Nephron (organoid): ENCODE results near the gene DCPS.

Experiments used
- H3K27ac Mint-ChIP-seq, 3 experiments: 2 replicates each; pipeline ENCODE4 v1.8.0; 2020; ENCODE audit warnings: mixed read lengths in 3 of 3, mild to moderate bottlenecking in 2 of 3, moderate library complexity in 1 of 3
- H3K27me3 Mint-ChIP-seq: 2 replicates; pipeline ENCODE4 v1.8.0; 2021; ENCODE audit warnings: low read depth, mild to moderate bottlenecking, moderate library complexity, mixed read lengths
- H3K36me3 Mint-ChIP-seq: 2 replicates; pipeline ENCODE4 v1.8.0; 2020; ENCODE audit warnings: low read depth, mixed read lengths
- H3K4me1 Mint-ChIP-seq: 2 replicates; pipeline ENCODE4 v1.8.0; 2020; ENCODE audit warnings: mixed read lengths
- H3K4me3 Mint-ChIP-seq, 3 experiments: 2 replicates each; pipeline ENCODE4 v1.8.0; 2020; ENCODE audit warnings: mild to moderate bottlenecking in 3 of 3, mixed read lengths in 3 of 3, moderate library complexity in 2 of 3
- H3K9me3 Mint-ChIP-seq: 2 replicates; pipeline ENCODE4 v1.8.0; 2020; ENCODE audit warnings: mixed read lengths
- TF ChIP-seq, protein P1 (sequence below), 3 experiments: fragments of 200-600 bp; sonication (generic); IDR thresholded peaks; one replicate each; pipeline ENCODE4 v1.5.0; 2021; ENCODE audit warnings: antibody characterized with exemption in 3 of 3; ENCODE audit not compliant: unreplicated experiment in 3 of 3

The DCPS gene

DNA sequence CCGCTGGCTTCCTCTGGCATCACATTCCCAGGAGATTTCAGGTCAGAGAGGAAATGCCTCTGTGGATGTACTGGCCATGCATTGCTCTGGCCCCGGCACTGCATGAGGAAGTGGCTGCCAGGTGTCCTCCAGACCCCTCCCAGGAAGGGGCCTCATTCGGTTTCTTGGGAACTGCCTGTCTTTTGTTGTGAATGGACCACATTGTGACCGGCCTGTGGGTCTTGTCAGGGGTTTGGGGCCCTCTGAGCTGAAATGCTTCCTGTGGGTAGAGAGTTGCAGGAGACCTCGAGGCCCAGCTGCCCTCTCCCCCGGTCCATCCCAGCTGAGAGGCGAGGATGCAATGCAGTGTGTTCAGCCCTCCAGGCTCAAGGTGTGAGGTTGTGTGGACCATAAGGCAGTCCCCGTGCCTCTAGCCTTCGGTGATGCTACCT, 32.8 kb downstream of the DCPS start:
- Mint-ChIP-seq H3K36me3 (peaks cover 21% of the 10 kb centered on the region), H3K4me3 (no peak overlapping the region)

DNA sequence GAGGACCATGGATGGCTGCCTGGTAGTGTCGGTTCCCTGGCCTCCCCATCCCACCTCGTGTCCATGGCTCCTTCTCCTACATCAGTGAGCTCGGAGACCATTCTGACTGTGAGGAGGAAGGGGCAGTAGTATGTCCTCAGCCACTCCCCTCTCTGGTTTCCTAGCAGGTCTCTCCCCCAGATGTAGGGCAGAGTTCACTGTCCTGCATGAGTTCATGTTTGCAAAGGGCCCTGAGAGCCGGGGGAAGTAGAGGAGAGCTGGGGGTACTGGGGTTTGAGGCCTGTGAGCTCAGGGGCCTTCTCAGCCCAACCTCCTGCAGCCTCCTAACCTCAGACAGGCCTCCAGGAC, 33.2 kb downstream of the DCPS start:
- Mint-ChIP-seq H3K36me3 (peaks cover 25% of the 10 kb centered on the region), H3K4me3 (no peak overlapping the region), H3K27ac (peak overlapping the region in 1 of 3 experiments; percentile 47), H3K4me1 (peaks cover 71% of the 10 kb centered on the region), H3K27me3 (peaks cover 10% of the 10 kb centered on the region), H3K9me3 (no peaks in the 10 kb centered on the region)
- TF ChIP-seq, protein P1, sequence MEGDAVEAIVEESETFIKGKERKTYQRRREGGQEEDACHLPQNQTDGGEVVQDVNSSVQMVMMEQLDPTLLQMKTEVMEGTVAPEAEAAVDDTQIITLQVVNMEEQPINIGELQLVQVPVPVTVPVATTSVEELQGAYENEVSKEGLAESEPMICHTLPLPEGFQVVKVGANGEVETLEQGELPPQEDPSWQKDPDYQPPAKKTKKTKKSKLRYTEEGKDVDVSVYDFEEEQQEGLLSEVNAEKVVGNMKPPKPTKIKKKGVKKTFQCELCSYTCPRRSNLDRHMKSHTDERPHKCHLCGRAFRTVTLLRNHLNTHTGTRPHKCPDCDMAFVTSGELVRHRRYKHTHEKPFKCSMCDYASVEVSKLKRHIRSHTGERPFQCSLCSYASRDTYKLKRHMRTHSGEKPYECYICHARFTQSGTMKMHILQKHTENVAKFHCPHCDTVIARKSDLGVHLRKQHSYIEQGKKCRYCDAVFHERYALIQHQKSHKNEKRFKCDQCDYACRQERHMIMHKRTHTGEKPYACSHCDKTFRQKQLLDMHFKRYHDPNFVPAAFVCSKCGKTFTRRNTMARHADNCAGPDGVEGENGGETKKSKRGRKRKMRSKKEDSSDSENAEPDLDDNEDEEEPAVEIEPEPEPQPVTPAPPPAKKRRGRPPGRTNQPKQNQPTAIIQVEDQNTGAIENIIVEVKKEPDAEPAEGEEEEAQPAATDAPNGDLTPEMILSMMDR (IDR thresholded peaks at IDR 0.05; ENCODE audit: unreplicated experiment in 3 of 3): no peak

More for the DNA sequence above, 32.8 kb downstream of the DCPS start:
- TF ChIP-seq, protein P1 (IDR thresholded peaks at IDR 0.05; ENCODE audit: unreplicated experiment in 3 of 3): no peak
- Mint-ChIP-seq H3K27me3 (peaks cover 10% of the 10 kb centered on the region), H3K4me1 (peaks cover 68% of the 10 kb centered on the region), H3K27ac (peak overlapping the region in 2 of 3 experiments; percentile 4 to 47), H3K9me3 (no peaks in the 10 kb centered on the region)

DNA sequence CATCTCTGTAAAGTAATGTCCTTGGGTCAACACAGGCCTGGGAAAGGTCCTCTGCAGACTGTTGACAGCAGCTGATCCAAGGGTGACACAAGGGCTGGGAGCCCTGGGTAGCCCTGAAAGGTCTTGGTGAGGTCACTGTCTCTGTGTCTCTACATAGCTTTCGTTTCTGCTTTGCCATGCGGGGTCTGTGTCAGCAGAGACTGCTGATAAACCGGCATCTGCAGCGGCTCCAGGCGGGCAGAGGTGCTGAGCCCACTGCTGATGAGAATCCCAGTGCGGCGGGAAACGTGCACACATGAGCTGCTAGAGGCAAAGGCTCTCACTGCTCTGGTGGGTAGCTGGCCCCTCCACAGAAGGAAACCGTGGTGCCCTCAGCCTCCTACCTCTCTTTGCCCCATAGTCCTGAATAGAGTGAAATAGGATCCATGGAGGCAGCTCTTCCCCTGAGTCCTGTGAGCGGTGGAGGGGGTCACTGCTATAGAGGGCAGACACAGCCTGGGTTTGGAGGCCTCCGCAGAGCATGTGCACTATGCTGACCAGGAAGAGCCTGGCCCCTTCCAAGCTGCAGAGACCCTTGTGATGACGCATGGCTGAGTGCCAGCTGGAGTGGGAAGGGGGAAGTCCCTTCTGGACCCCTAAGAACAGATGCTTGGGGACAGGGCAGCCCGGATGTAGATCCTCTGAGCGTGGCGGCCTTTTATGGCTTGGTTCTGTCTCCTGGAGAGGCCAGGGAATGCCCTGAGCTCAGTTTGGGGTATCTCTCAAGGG, 33.8 kb downstream of the DCPS start:
- H3K4me1 Mint-ChIP-seq: peaks cover 71% of the 10 kb centered on the region
- no peaks in the 10 kb centered on the region for H3K9me3 Mint-ChIP-seq
- H3K27me3 Mint-ChIP-seq: peaks cover 10% of the 10 kb centered on the region
- peaks cover 27% of the 10 kb centered on the region for H3K36me3 Mint-ChIP-seq
- H3K4me3 Mint-ChIP-seq: no peak overlapping the region
- TF ChIP-seq, protein P1 (IDR thresholded peaks at IDR 0.05; ENCODE audit: unreplicated experiment in 3 of 3): no peak
- H3K27ac Mint-ChIP-seq: no peak overlapping the region

DNA sequence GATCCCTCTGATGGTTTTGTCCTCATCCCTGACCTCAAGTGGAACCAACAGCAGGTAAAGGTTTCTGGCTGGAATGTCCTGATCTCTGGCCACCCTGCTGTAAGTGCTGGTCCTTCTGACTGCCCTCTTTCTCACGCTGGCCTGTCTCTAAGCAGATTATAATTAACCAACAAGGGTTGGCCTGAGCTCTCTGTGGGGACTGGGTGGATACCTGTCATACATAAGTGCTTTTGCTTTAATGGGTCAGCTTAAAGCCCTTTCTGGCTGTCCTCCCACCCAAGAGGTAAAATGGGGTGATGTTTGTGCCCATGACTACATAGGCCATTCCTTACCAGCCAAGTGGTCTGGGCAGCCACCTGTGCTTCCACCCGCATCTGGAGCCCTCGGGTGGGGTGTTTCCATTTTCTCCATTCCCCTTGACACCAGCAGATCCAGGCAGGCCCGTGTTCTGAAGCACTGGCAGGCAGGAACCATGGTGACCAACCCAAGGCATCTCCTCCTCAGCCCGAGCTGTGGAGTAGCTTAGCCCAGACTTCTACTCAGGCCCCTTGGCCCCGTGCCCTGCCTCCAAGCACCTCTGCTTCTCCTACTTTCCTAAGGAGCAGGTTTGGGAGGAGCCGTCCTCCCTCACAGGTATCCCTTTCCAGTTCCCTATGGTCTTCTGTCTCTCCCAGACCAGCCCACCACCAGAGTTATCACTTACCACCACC, 34.6 kb downstream of the DCPS start:
- H3K9me3 Mint-ChIP-seq: no peaks in the 10 kb centered on the region
- peak overlapping the region in 1 of 3 experiments; percentile 76 for H3K27ac Mint-ChIP-seq
- H3K27me3 Mint-ChIP-seq: peaks cover 10% of the 10 kb centered on the region
- H3K4me1 Mint-ChIP-seq: peaks cover 70% of the 10 kb centered on the region
- H3K4me3 Mint-ChIP-seq: no peak overlapping the region
- TF ChIP-seq, protein P1 (IDR thresholded peaks at IDR 0.05; ENCODE audit: unreplicated experiment in 3 of 3): no peak
- peaks cover 24% of the 10 kb centered on the region for H3K36me3 Mint-ChIP-seq

DNA sequence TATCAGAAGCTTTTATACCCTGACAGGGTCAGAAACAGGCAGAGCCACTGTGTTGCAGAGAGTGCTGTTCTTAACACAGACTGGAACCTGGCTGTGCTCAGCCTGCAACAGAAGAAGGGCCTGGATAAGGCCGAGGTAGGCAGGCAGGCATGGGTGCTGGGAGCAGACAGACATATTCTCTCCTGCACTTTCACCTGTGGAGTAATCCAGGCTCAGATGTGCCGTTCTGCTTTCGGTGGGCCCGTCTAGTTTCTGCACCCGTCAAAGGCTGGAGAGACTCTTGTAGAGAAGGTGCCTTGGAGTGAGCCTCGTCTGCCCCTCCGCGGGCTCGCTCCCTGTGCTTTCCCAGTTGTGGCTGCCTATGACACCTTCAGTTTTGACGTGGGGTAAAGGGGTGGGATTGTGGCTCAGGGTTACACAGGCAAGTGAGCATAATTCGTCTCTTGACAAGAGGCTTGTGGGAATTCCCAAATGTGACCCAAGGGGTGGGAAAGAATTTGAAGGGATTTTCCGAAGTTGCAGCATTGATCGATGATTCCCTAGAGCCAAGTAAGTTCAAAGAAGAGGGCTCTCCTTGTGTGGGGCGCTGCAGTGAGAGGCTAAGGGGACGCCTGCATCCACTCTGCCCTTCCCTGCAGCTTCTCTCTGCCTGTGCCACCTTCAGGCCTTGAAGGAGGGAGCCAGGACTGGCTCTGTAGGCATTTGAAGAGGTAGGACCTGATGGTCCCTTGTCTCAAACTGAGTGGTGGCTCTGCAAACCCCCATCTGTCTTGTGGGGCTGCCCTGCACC, 35.4 kb downstream of the DCPS start:
- TF ChIP-seq, protein P1 (IDR thresholded peaks at IDR 0.05; ENCODE audit: unreplicated experiment in 3 of 3): no peak
- H3K36me3 Mint-ChIP-seq: peaks cover 22% of the 10 kb centered on the region
- peaks cover 10% of the 10 kb centered on the region for H3K27me3 Mint-ChIP-seq
- no peaks in the 10 kb centered on the region for H3K9me3 Mint-ChIP-seq
- no peak overlapping the region for H3K4me3 Mint-ChIP-seq
- H3K27ac Mint-ChIP-seq: peak overlapping the region in 2 of 3 experiments; percentile 47 to 76
- H3K4me1 Mint-ChIP-seq: peaks cover 70% of the 10 kb centered on the region
